ENCODE results near the gene FEM1C. TPM values are rescaled to one million over a fixed set of nuclear protein-coding genes. Genes with fewer than 3 reads are reported as not detected.

Gene FEM1C
- total and polyA plus RNA-seq, 2 donors from 2014 or later: 4.3 to 18.6 TPM

GRCh38 chr5:115541611-115542010 is 3.0 kb downstream of the FEM1C start:
- peaks cover 0 to 6% (median 0%) of the 10 kb centered on the region in 3 donors for H3K36me3 ChIP-seq (ENCODE audit: control insufficient read depth in 2 of 3, insufficient read depth in 3 of 3, low read length in 3 of 3)
- H3K4me3 ChIP-seq (ENCODE audit: low read length in 3 of 3): peak overlapping the region; percentile 64 to 77 (median 75)
- H3K27me3 ChIP-seq (ENCODE audit: control insufficient read depth, insufficient read depth, low read length): no peaks in the 10 kb centered on the region
- peak overlapping the region in 2 of 3 donors; percentile 47 to 86 for H3K9ac ChIP-seq (ENCODE audit: low read length in 3 of 3)
- no peak overlapping the region for H3K27ac ChIP-seq (ENCODE audit: low read depth in 2 of 2, low read length in 2 of 2)
- DNase-seq (peak in 2 of 5 donors; percentile 26 to 27), FAIRE-seq (peak; percentile 33)
- no peak for TF ChIP-seq CTCF (IDR thresholded peaks at IDR 0.05; ENCODE audit: borderline replicate concordance, extremely low read depth, insufficient read depth)
- intact Hi-C loops (cut with DNase I): no loop called here
- H3K9me3 ChIP-seq (ENCODE audit: control insufficient read depth in 2 of 3, insufficient read depth in 1 of 3, low read length in 3 of 3): peaks cover 0 to 7% (median 2%) of the 10 kb centered on the region in 3 donors
- H3K4me1 ChIP-seq (ENCODE audit: control insufficient read depth in 2 of 3, insufficient read depth in 2 of 3, low read depth in 1 of 3, low read length in 3 of 3): peaks cover 0 to 26% (median 13%) of the 10 kb centered on the region in 3 donors

GRCh38 chr5:115535479-115536035 is 9.0 kb downstream of the FEM1C start:
- Histone ChIP-seq H3K9me3 (ENCODE audit: control insufficient read depth in 2 of 3, insufficient read depth in 1 of 3, low read length in 3 of 3) (no peaks in the 10 kb centered on the region), H3K27me3 (ENCODE audit: control insufficient read depth, insufficient read depth, low read length) (no peaks in the 10 kb centered on the region), H3K36me3 (ENCODE audit: control insufficient read depth in 2 of 3, insufficient read depth in 3 of 3, low read length in 3 of 3) (peaks cover 0 to 6% (median 0%) of the 10 kb centered on the region in 3 donors), H3K9ac (ENCODE audit: low read length in 3 of 3) (no peak overlapping the region), H3K27ac (ENCODE audit: low read depth in 2 of 2, low read length in 2 of 2) (no peak overlapping the region), H3K4me3 (ENCODE audit: low read length in 3 of 3) (no peak overlapping the region), H3K4me1 (ENCODE audit: control insufficient read depth in 2 of 3, insufficient read depth in 2 of 3, low read depth in 1 of 3, low read length in 3 of 3) (peaks cover 0 to 23% (median 7%) of the 10 kb centered on the region in 3 donors)
- intact Hi-C loops (cut with DNase I): no loop called here
- FAIRE-seq: no peak
- TF ChIP-seq CTCF (IDR thresholded peaks at IDR 0.05; ENCODE audit: borderline replicate concordance, extremely low read depth, insufficient read depth): no peak
- no peak for DNase-seq

- Histone ChIP-seq H3K4me1 (ENCODE audit: control insufficient read depth in 2 of 3, insufficient read depth in 2 of 3, low read depth in 1 of 3, low read length in 3 of 3) (peaks cover 0 to 5% (median 0%) of the 10 kb centered on the region in 3 donors), H3K27ac (ENCODE audit: low read depth in 2 of 2, low read length in 2 of 2) (no peak overlapping the region)
- FAIRE-seq: no peak
Observed at GRCh38 chr5:115532517-115532916, 12.1 kb downstream of the FEM1C start.

More at GRCh38 chr5:115532517-115532916, 12.1 kb downstream of the FEM1C start:
- Histone ChIP-seq H3K9me3 (ENCODE audit: control insufficient read depth in 2 of 3, insufficient read depth in 1 of 3, low read length in 3 of 3) (no peaks in the 10 kb centered on the region), H3K4me3 (ENCODE audit: low read length in 3 of 3) (no peak overlapping the region), H3K36me3 (ENCODE audit: control insufficient read depth in 2 of 3, insufficient read depth in 3 of 3, low read length in 3 of 3) (no peaks in the 10 kb centered on the region), H3K9ac (ENCODE audit: low read length in 3 of 3) (no peak overlapping the region), H3K27me3 (ENCODE audit: control insufficient read depth, insufficient read depth, low read length) (no peaks in the 10 kb centered on the region)
- DNase-seq: no peak
- intact Hi-C loops (cut with DNase I): no loop called here
- no peak for TF ChIP-seq CTCF (IDR thresholded peaks at IDR 0.05; ENCODE audit: borderline replicate concordance, extremely low read depth, insufficient read depth)
